Measurements from ENCODE around the gene NAV3. TPM values are rescaled to one million over a fixed set of nuclear protein-coding genes. Genes with fewer than 3 reads are reported as not detected.

NAV3 gene
- total RNA-seq, 2 donors from 2014 or later, result not detected

DNA sequence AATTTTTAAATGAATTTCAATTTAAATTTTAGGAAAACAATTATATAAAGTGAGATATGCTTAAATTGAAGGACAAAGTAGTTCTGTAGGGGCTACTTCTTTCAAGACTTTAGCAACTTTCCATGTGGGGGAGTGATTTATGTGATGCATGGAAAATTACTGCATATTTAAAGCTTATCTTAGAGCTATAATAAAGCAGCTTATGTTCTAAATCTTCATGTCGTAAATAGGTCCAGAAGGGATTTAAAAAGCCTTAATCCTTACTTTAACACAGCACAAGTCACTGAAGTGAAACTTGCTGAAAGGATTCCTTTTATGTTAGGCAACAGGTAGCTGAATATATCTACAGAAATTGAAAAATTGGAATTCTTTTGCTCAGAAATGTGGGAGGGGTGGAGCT, 340.4 kb downstream of the NAV3 start:
- Mint-ChIP-seq H3K4me3 (no peak overlapping the region), H3K27ac (no peak overlapping the region), H3K4me1 (ENCODE audit: low read depth in 2 of 2) (no peaks in the 10 kb centered on the region), H3K36me3 (no peaks in the 10 kb centered on the region), H3K9me3 (peaks cover 4% of the 10 kb centered on the region), H3K27me3 (no peaks in the 10 kb centered on the region)
- no peak for ATAC-seq
- no peak for DNase-seq (ENCODE audit: low spot score)

DNA sequence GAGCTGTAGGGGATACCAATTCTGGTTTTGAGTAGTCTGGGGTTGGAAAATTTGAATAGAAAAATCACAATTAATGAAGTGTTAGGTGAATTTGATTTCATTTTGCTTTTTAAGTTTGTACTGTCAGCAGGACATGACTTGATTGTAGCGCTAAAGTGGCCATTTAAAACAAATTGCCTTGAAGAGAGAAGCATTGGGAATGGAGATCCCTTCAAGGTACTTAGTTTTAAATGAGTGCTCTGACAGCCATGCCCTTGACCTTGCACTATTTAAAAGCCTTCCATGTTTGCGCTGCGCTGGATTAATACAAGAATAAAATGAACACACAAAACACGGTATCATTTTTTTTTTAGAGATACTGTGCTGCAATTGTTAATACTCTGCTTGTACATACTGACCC, 345.9 kb downstream of the NAV3 start:
- ATAC-seq, result no peak
- DNase-seq (ENCODE audit: low spot score), result no peak
- Mint-ChIP-seq H3K9me3 (no peaks in the 10 kb centered on the region), H3K27me3 (no peaks in the 10 kb centered on the region), H3K4me1 (ENCODE audit: low read depth in 2 of 2) (no peaks in the 10 kb centered on the region), H3K4me3 (no peak overlapping the region), H3K36me3 (no peaks in the 10 kb centered on the region), H3K27ac (no peak overlapping the region)

DNA sequence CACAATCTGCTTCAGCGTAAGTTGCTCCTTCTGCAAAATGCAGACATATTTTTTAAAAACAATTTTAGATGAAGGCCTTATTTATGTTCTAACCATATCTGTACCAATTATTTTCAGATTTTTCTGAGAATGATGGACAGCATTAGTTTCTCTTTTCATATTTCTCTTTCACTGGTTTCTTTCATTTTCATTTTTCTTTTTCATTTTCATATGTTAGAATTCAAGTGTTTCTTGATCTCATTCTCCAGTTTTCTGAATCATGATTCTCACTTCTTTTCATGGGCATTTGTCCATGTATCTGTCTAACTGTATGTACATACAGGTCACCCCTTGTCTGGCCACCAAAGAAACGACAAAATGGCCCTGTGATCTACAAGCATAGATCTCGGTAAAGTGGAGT, 346.6 kb downstream of the NAV3 start:
- no peak for ATAC-seq
- Mint-ChIP-seq H3K4me1 (ENCODE audit: low read depth in 2 of 2) (no peaks in the 10 kb centered on the region), H3K9me3 (no peaks in the 10 kb centered on the region), H3K4me3 (no peak overlapping the region), H3K27ac (no peak overlapping the region), H3K36me3 (no peaks in the 10 kb centered on the region), H3K27me3 (no peaks in the 10 kb centered on the region)
- no peak for DNase-seq (ENCODE audit: low spot score)

DNA sequence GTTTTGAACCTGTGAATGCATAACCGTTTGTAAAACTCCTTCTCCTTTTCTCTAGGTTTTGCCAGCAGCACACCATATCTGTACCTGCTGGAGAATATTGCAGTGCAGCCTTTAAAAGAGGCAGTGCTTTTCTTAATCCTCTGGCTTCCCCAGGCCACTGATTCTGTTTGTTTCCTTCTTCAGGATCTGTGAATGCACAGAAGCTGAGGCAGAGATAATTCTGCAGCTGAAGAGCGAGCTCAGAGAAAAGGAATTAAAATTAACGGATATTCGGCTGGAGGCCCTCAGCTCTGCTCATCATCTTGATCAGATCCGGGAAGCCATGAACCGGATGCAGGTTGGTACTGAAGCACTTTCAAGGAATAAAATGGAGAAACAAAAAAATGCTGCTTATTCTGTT, 348.7 kb downstream of the NAV3 start:
- H3K27me3 Mint-ChIP-seq, result no peaks in the 10 kb centered on the region
- ATAC-seq, result no peak

DNA sequence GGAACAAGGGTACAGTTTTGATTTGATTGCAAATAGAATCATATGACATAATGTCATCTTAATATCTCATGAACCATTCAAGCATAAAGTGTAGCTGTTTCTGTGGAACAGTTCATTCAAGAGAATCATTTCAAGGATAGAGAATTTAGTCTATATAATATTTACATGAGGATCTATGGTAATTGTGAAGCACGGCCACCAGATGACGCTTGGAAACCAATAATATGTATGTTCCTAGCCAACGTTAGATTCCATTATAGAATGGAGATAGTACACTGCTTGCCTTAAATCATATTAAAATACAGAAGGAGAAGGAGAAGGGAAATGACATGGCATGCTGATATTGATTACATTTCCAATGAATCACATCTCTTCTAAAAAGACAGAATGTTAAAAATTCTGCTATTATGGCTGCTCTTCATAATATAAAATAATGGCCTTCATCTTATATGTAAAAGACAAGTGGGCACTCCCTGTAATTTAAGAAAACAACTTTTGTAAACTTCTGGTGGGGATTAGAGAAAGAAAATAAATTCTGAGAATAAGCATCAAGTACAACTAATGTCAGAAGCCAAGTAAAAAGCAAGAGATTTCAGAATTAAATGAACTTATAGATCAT, 351.0 kb downstream of the NAV3 start:
- Mint-ChIP-seq H3K36me3 (no peaks in the 10 kb centered on the region), H3K27ac (no peak overlapping the region), H3K9me3 (peaks cover 4% of the 10 kb centered on the region), H3K27me3 (no peaks in the 10 kb centered on the region), H3K4me3 (no peak overlapping the region), H3K4me1 (ENCODE audit: low read depth in 2 of 2) (no peaks in the 10 kb centered on the region)
- no peak for DNase-seq (ENCODE audit: low spot score)
- no peak for ATAC-seq

More for the DNA sequence above, 348.7 kb downstream of the NAV3 start:
- DNase-seq (ENCODE audit: low spot score), result no peak
- no peak overlapping the region for H3K27ac Mint-ChIP-seq
- peaks cover 4% of the 10 kb centered on the region for H3K9me3 Mint-ChIP-seq
- H3K4me1 Mint-ChIP-seq (ENCODE audit: low read depth in 2 of 2), result no peaks in the 10 kb centered on the region
- H3K36me3 Mint-ChIP-seq, result no peaks in the 10 kb centered on the region
- H3K4me3 Mint-ChIP-seq, result no peak overlapping the region

DNA sequence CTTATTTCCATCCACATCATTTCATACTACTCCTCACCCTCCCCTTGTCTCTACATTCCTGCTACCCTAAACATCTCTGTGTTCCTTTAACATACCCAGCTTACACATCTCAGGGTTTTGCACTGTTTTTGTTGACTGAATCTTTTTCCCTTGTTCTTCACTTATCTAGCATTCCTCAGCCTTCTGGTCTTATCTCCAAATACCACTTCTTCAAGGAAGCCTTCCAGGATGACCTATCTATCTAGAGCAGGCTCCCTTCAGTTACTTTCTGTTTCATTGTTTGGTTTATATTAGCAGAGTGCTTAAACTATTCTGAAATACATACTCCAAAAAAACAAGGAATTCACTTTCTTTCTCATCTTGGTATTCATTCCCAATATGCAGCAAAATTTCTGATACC, 353.1 kb downstream of the NAV3 start:
- no peaks in the 10 kb centered on the region for H3K36me3 Mint-ChIP-seq
- no peak overlapping the region for H3K27ac Mint-ChIP-seq
- DNase-seq (ENCODE audit: low spot score) (no peak), ATAC-seq (no peak)
- no peaks in the 10 kb centered on the region for H3K27me3 Mint-ChIP-seq
- no peak overlapping the region for H3K4me3 Mint-ChIP-seq
- no peaks in the 10 kb centered on the region for H3K4me1 Mint-ChIP-seq (ENCODE audit: low read depth in 2 of 2)
- peaks cover 4% of the 10 kb centered on the region for H3K9me3 Mint-ChIP-seq

DNA sequence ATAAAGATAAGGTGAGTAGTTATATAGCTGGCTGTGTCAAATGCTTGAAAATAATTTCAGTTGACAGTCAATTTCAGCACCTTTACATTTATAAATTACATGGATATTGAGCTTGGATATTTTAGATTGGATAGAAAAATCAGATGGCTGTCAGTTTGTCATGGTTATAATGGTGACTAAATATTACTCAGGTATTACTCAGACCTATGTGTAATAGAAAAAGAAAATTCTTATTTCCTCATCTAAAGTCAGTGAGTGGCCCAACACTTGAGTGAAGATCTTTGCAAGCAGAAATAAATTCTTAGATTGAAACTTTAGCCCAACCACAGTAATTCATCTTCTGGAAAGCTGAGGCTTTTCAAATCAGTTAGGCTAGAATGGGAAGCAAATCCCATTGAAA, 354.4 kb downstream of the NAV3 start:
- ATAC-seq (no peak), DNase-seq (ENCODE audit: low spot score) (no peak)
- H3K4me3 Mint-ChIP-seq, result no peak overlapping the region
- no peak overlapping the region for H3K27ac Mint-ChIP-seq
- H3K36me3 Mint-ChIP-seq, result no peaks in the 10 kb centered on the region
- no peaks in the 10 kb centered on the region for H3K4me1 Mint-ChIP-seq (ENCODE audit: low read depth in 2 of 2)
- H3K9me3 Mint-ChIP-seq, result peaks cover 4% of the 10 kb centered on the region
- no peaks in the 10 kb centered on the region for H3K27me3 Mint-ChIP-seq

DNA sequence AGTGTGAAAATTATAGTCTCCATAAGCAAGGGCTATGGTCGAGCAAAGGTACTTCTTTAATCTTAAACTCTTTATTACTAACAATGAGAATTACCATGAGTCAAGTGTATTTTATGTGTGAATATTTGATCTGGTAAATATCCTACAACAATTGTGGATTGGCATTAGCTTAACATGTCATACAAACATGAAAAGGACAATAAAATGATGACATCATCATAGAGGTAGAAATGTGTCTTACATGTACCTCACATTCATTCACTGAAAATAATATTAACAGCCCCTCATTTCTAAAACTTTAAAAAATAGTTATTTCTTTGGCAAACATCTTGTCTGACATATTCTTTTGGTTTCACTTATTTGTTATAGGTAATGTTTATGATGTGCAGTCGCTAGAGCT, 355.0 kb downstream of the NAV3 start:
- ATAC-seq (no peak), DNase-seq (ENCODE audit: low spot score) (no peak)
- H3K9me3 Mint-ChIP-seq, result peaks cover 4% of the 10 kb centered on the region
- H3K27me3 Mint-ChIP-seq, result no peaks in the 10 kb centered on the region
- no peaks in the 10 kb centered on the region for H3K36me3 Mint-ChIP-seq
- no peaks in the 10 kb centered on the region for H3K4me1 Mint-ChIP-seq (ENCODE audit: low read depth in 2 of 2)
- no peak overlapping the region for H3K27ac Mint-ChIP-seq
- H3K4me3 Mint-ChIP-seq, result no peak overlapping the region

DNA sequence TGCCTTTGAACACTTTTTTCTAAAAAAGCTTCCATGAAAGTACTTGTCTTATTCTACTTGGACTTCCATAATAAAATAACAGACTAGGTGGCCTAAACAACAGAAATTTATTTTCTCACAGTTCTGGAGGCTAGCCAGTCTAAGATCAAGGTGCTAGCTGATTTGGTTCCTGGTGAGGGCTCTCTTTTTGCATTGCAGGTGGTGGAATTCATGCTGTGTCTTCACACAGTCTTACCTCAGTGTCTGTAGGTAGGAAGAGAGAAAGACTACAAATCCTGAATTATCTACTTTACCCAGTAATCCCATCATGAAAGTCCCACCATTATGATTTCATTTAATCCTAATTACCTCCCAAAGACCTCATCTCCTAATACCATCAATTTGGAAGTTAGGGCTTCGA, 356.0 kb downstream of the NAV3 start:
- Mint-ChIP-seq H3K36me3 (no peaks in the 10 kb centered on the region), H3K4me1 (ENCODE audit: low read depth in 2 of 2) (no peaks in the 10 kb centered on the region), H3K27ac (no peak overlapping the region), H3K4me3 (no peak overlapping the region), H3K9me3 (peaks cover 8% of the 10 kb centered on the region), H3K27me3 (no peaks in the 10 kb centered on the region)
- ATAC-seq (no peak), DNase-seq (ENCODE audit: low spot score) (no peak)

DNA sequence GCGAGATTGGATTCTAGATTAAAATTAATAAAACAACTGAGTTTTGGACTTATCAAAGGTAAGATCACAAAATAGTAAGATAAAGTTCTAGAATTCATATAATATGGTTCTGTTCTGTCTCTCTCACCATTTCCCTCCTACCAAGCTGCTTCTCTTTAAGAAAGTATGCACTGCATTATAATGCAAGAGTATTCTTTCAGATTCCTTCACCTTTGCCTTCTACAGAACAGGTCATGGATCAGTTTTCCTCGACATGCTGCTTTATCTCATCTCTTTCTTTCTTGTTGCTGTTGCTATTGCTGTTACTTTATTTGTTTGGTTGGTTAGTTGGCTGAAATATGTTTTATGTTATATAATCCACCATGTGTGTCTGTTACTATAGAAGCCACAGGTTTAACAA, 357.0 kb downstream of the NAV3 start:
- peaks cover 8% of the 10 kb centered on the region for H3K9me3 Mint-ChIP-seq
- no peaks in the 10 kb centered on the region for H3K36me3 Mint-ChIP-seq
- DNase-seq (ENCODE audit: low spot score) (no peak), ATAC-seq (no peak)
- no peak overlapping the region for H3K27ac Mint-ChIP-seq
- H3K27me3 Mint-ChIP-seq, result no peaks in the 10 kb centered on the region
- no peak overlapping the region for H3K4me3 Mint-ChIP-seq
- no peaks in the 10 kb centered on the region for H3K4me1 Mint-ChIP-seq (ENCODE audit: low read depth in 2 of 2)

DNA sequence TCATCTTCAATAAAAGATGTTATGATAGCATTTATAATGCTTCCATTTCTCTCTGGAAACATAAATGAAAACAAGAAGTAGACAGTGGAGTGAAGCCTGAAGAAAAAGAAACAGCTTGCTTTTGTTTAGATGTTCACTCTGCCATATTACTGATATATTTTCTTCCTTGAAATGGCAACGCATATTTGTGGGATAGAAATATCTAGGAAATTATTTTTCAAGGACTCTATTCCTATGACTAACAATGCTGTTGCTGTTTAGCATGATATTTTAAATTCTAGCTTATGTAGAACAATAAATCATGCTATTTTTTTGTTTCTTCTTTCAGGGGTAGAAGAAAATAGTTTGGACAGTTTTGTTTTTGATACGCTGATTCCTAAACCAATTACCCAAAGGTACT, 359.0 kb downstream of the NAV3 start:
- no peaks in the 10 kb centered on the region for H3K27me3 Mint-ChIP-seq
- H3K4me3 Mint-ChIP-seq, result no peak overlapping the region
- ATAC-seq (no peak), DNase-seq (ENCODE audit: low spot score) (no peak)
- no peak overlapping the region for H3K27ac Mint-ChIP-seq
- H3K36me3 Mint-ChIP-seq, result no peaks in the 10 kb centered on the region
- peaks cover 8% of the 10 kb centered on the region for H3K9me3 Mint-ChIP-seq
- no peaks in the 10 kb centered on the region for H3K4me1 Mint-ChIP-seq (ENCODE audit: low read depth in 2 of 2)

DNA sequence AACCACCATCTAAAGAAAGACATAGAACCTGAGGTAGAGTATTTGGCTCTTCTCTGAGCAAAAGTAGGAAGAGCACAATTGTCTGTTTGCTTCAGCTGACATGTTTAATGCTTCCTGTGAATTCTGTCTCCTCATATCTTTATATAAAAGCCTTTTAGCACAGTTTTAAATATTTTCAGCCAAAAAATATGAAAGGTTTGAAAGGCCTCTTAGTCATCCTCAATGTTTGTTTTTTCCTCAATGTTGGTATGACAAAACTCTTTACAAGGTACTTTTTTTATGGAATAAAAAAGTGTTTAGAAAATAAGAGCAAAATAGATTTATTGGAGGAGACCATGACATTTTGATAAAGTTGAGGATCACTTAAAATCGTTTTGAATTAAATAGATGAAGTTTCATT, 360.9 kb downstream of the NAV3 start:
- no peaks in the 10 kb centered on the region for H3K36me3 Mint-ChIP-seq
- no peaks in the 10 kb centered on the region for H3K4me1 Mint-ChIP-seq (ENCODE audit: low read depth in 2 of 2)
- ATAC-seq, result no peak
- no peak overlapping the region for H3K4me3 Mint-ChIP-seq
- DNase-seq (ENCODE audit: low spot score), result no peak
- peaks cover 8% of the 10 kb centered on the region for H3K9me3 Mint-ChIP-seq
- H3K27me3 Mint-ChIP-seq, result no peaks in the 10 kb centered on the region
- no peak overlapping the region for H3K27ac Mint-ChIP-seq

DNA sequence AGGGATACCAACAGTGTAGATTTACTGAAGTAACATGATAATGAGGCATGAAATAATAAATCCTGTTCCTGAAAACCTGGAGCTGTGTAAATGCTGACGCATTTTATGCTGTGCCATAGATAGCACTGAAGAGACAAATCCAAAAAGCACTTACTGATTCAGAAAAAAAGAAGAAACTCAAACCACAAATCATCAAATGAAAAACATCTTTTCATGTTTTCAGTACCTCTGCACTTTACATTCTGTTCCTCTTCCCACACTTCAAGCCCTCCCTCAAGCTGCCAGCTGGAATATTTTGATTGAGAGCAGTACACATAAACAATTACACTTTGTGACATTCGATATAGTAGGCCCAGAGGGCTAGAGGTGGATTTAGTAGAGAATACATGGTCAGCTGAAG, 362.3 kb downstream of the NAV3 start:
- no peaks in the 10 kb centered on the region for H3K4me1 Mint-ChIP-seq (ENCODE audit: low read depth in 2 of 2)
- ATAC-seq, result no peak
- no peak overlapping the region for H3K4me3 Mint-ChIP-seq

DNA sequence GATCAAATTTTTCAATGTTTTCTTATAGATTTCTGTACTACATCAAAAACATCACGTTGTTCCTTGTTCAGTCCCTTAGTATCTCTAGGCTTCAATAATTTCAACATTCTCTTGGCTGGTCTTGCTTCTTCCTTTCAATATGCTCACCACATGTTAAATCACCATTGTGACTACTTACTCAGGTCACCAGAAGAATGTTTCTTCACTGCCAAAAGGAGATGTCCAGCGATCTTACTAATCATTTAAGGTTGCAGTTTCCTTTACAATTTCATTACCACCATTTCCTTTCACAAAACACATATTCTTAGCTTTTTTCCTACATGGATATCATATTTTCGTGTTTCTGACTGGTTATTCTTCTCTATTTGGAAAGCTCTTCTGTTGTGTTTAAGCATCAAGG, 363.8 kb downstream of the NAV3 start:
- no peak for ATAC-seq
- Mint-ChIP-seq H3K27ac (no peak overlapping the region), H3K36me3 (no peaks in the 10 kb centered on the region)

More for the DNA sequence above, 362.3 kb downstream of the NAV3 start:
- no peak overlapping the region for H3K27ac Mint-ChIP-seq
- no peaks in the 10 kb centered on the region for H3K36me3 Mint-ChIP-seq
- peaks cover 8% of the 10 kb centered on the region for H3K9me3 Mint-ChIP-seq
- DNase-seq (ENCODE audit: low spot score), result no peak
- no peaks in the 10 kb centered on the region for H3K27me3 Mint-ChIP-seq

DNA sequence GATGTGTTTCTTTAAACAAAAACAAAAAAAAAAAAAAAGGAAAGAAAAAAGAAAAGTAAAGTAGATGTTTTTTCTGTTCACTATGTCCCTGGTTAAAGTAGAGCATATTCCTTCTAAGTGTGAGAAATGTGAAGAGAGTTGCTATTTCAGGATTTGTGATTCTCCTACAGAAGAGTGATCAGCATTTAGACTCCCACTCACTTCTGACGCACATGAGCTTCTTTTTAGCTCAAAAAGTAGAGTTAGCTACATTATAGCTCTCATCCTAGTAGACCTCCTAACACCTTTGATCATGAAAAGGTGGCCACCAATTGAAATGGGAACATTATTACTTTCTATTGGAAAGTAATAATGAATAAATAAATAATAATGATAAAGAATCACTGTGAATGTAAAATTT, 368.2 kb downstream of the NAV3 start:
- Mint-ChIP-seq H3K27ac (no peak overlapping the region), H3K27me3 (no peaks in the 10 kb centered on the region), H3K4me1 (ENCODE audit: low read depth in 2 of 2) (no peaks in the 10 kb centered on the region), H3K9me3 (peaks cover 2% of the 10 kb centered on the region), H3K36me3 (no peaks in the 10 kb centered on the region), H3K4me3 (no peak overlapping the region)
- no peak for ATAC-seq
- DNase-seq (ENCODE audit: low spot score), result no peak

More for the DNA sequence above, 363.8 kb downstream of the NAV3 start:
- DNase-seq (ENCODE audit: low spot score), result no peak
- Mint-ChIP-seq H3K4me3 (no peak overlapping the region), H3K27me3 (no peaks in the 10 kb centered on the region), H3K9me3 (peaks cover 8% of the 10 kb centered on the region), H3K4me1 (ENCODE audit: low read depth in 2 of 2) (no peaks in the 10 kb centered on the region)

Data from natural killer cell treated with Interleukin-12 subunit alpha and Interleukin-12 subunit beta and Interleukin-15 and Interleukin-18, amount 100 ng/mL, for 72 hours (primary cell).